Cerebellar cortex (tissue), 1 donor: ENCODE data around the gene KIF21A.

Experiments
- DNase-seq: peaks from one replicate; pipeline ENCODE4 v3.0.0-alpha.2; 2015; ENCODE audit warnings: low spot score

KIF21A gene

DNA sequence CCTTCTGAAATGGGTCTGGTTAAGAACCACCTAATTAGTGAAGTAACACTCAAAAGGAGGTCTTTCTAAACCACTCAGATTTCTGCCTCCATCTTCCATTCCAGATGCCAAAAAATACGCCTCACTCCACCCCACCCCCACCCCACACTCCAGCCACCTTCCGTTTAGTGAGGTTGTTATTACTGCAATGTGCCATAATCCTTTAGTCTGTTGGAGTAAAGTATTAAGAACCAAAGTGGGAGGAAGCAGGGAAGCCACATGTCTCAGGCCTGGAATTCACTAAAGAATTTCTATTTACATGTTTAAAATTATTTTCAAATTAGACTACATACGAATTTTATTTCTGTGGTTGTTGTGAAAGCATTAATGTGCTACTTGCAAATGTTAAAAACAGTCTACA, 7.4 kb downstream of the KIF21A start:
- no peak for DNase-seq

GRCh38 chr12:39431797-39432196, 11.1 kb downstream of the KIF21A start:
- no peak for DNase-seq

DNA sequence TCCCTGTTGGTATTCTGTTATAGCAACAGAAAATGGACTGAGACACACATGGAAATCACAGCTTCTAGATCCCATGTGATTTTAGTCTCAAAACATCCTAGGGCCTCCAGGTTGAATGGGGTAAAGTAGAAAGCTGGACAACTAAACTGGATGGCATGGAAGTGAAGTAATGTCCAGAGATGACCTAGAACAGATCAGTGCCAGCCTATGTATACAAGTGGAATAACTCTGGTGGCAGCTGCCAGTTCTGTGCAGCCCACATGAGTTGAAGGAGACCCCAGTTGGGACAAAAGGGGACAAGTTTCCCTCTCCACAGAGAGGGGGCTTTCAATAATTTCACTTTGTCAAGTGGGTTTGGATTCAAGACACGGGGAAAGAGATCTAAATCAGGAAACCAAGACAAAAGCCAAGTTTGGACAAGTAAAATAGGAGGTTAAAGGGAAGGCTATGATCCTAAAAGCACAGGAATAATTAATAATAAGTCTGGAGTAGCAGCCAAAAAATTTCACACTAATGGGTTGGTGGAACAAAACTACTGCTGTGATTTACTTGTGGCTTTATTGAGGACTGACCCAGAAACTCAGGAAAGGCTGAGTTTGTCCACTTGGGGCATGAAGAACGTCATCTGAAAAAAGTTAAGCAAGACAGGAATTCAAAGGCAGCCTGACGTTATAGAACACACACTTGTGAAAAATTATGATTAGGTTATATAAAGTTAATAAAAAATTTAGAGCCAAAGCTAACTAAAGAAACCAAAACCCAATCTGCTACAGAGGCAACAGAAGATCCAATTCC, 11.7 kb downstream of the KIF21A start:
- no peak for DNase-seq

DNA sequence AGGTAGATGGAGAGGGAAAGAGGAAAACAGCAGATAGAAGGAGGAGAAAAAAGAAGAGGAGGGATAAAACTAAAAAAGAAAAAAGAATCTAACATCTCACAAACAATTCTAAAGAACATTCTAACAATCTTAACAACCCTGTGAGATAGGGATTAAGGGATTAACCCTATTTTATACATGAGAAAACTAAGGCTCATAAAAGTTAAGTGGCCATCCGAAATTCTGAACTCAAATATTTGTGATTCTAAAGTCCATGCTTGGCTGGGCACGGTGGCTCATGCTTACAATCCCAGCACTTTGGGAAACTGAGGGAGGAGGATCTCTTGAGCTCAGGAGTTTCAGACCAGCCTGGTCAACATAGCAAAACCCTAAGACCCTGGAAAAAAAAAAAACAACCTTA, 13.1 kb downstream of the KIF21A start:
- DNase-seq = no peak

DNA sequence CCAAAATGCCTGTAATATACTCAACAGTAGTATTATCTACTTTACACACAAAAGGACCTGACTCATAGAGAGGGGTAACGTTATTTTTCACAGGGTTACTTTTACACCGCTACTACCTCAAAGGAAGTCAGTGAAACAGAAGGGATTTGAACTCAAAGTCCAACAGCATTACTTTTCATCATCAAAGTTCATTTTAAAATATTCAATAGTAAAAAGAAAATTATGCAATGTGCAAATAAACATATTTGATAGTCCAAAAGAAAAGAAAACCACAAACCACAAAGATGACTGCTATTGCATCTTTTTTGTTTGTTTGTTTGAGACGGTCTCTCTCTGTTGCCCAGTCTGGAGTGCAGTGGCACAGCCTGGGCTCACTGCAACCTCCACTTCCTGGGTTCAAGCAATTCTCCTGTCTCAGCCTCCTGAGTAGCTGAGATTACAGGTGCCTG, 15.5 kb downstream of the KIF21A start:
- DNase-seq = no peak

DNA sequence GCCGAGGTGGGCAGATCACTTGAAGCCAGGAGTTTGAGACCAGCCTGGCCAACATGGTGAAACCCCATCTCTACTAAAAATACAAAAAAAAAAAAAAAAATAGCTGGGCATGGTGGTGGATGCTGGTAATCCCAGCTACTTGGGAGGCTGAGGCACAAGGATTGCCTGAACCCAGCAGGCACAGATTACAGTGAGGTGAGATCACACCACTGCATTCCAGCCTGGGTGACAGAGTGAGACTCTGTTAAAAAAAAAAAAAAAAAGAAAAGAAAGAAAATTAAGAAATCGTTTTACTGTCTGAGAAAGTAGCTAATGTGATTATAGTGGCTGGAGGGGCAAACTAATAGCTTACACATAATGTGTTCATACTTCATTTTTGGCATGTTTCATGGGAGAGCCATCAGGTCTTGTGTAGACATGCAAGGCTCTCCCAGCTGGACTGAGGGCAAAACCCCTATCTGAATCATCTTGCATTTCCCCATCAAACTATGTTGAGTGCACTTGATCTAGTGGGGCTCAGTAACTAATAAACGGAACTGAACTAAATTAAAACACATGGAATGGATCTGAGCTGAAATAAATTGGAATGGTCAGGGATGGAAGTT, 16.2 kb downstream of the KIF21A start:
- no peak for DNase-seq

GRCh38 chr12:39420043-39420442, 22.9 kb downstream of the KIF21A start:
- no peak for DNase-seq

DNA sequence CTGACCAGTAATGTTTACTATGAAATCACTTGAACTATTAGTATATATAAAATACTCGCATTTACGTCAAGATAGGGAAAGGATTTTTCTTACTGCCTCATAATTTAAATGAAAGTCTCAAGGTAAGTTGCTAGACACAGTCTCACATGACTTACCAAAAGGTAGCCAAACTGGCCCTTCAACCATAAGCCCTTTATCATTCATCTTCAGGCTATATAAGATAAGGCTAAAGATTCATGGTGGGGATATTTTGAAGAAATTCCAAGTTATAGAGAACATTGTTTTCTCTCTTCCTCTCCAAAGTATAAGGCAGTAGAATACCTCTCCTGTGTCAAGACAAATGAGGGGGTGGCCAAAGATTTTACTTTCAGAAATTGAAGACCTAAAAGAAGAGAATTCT, 23.4 kb downstream of the KIF21A start:
- DNase-seq = no peak

- DNase-seq = no peak
These were observed 25.0 kb downstream of the KIF21A start for GRCh38 chr12:39417916-39418315.

DNA sequence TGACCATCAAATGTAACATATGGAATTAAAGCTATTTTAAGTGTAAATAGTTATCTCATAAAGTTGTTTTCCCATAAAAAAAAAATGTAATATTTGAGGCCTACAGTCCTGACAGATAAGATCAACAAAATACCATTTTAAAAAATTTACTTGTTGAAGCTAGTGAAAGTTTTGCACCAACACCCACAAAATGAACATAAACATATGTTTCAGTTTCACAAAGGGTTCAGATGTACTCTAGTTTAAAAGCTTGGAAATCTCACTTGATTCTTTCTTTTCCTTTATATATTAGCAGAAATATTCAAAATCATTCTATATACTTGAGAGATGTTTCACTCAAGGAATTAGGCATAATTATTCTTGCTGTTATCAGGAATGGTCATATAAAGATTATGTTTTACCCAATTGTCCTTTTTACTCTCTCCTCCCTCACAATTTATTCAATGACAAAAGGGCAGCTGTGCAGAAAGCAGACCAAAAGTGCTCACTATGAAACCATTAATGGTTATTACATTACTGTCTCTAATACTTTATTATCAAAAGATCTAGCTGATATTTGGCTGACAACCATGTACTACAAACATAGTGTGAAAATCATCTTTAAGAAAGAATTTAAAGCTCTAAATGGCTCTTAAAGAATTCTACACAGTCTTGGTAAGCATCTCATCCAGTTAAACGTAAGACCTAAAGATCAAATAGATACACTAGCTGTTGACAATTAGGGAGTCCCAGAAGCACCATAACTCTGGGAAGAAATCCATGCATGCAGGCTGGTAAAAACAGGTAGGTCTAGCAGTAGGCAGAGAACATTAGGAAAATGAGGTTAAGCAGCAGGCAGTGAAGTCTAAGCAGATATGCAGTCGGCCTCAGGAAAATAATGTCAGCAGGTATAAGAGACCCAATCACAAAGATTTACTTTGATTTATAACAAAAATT, 28.8 kb downstream of the KIF21A start:
- DNase-seq = peak; percentile 36

- no peak for DNase-seq
These were observed 30.7 kb downstream of the KIF21A start for GRCh38 chr12:39412210-39412609.

- DNase-seq = peak; percentile 32
These were observed 36.7 kb downstream of the KIF21A start for GRCh38 chr12:39406262-39406661.

GRCh38 chr12:39405580-39405979, 37.3 kb downstream of the KIF21A start:
- DNase-seq = no peak

- no peak for DNase-seq
These were observed 38.9 kb downstream of the KIF21A start for GRCh38 chr12:39404000-39404399.

- no peak for DNase-seq
These were observed 39.5 kb downstream of the KIF21A start for GRCh38 chr12:39403376-39403775.

- no peak for DNase-seq
These were observed 40.0 kb downstream of the KIF21A start for GRCh38 chr12:39402922-39403321.

DNA sequence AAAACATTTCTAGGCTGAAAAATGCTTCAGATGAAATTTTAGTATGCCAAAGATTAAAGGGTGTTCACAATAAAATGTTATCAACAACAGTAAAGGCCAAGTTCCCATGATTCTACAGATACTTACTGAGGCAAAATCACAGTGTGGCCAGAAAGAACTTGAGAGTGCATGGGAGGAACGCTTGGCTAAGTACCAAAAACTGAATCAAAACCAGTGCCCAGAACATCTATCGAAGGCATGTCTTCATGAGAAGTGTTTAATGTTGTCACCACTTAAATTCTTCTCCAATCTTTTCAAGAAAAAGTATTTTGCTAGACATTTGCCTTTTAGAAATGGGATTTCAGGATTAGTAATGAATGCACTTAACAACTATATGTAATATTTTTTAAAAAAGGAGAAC, 41.5 kb downstream of the KIF21A start:
- DNase-seq = peak; percentile 23

- DNase-seq = no peak
These were observed 47.1 kb downstream of the KIF21A start for GRCh38 chr12:39395866-39396265.

GRCh38 chr12:39393890-39394289, 49.0 kb downstream of the KIF21A start:
- peak; percentile 19 for DNase-seq

GRCh38 chr12:39393179-39393578, 49.7 kb downstream of the KIF21A start:
- peak; percentile 55 for DNase-seq

DNA sequence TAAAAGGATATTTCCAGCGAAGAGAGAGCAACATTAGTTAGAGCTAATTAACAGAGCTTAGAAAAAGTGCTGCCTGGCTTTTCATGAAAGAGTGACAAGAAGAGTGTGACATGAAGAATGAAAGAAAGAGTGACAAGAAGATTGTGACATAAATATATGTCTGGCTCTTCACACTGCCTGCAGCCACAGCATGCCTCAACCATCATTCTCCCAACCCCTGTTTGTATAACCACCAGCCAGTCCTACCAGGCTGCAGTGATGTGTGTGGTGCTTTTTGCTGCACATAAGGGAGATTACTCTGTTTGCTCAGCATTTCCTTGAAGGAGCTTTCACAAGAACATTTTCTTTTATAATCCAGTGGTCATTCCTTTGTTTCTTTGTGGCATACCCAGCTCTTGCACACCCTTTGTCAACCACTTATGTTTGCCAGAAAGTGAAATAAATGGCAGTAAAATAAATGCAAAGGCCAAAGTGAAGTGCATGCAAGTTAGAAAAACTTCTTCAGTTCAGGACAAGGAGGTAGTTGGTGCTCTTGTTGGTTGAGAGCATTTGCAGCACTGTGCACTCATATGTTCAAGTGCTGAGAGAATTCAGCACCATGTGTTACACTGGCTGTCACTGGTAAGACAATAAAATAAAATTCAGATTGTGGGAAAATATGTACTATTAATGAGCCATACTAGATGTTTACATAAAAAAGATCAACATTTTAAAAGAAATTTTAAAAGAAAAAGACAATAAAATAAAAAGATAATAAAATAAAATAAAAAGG, 50.6 kb downstream of the KIF21A start:
- no peak for DNase-seq

GRCh38 chr12:39390752-39391151, 52.2 kb downstream of the KIF21A start:
- no peak for DNase-seq
